Fibroblast of skin of abdomen (primary cell): ENCODE data around the gene OR4E2. TPM values are rescaled to one million over a fixed set of nuclear protein-coding genes. Genes with fewer than 3 reads are reported as not detected.
A peak's percentile ranks its signal among the peaks of the same experiment; 100 is the strongest.
"Not testable (repeated sequence)": the region's sequence is repeated elsewhere in the genome, so short reads cannot be mapped to it uniquely, and the experiment has no call there.

Source experiments
- DNase-seq: peaks from one replicate; pipeline ENCODE4 v3.0.0-alpha.2; 2013
- polyA plus RNA-seq, 2 experiments: library from polyadenylated mRNA; unstranded; fragments of 120-200 nt; gene quantifications; one replicate each; pipeline ENCODE4 v1.2.1, GENCODE V29; 2013; ENCODE audit not compliant: insufficient read length in 2 of 2

Gene OR4E2, protein sequence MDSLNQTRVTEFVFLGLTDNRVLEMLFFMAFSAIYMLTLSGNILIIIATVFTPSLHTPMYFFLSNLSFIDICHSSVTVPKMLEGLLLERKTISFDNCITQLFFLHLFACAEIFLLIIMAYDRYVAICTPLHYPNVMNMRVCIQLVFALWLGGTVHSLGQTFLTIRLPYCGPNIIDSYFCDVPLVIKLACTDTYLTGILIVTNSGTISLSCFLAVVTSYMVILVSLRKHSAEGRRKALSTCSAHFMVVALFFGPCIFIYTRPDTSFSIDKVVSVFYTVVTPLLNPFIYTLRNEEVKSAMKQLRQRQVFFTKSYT
- polyA plus RNA-seq (2013, experiment 1 of 2; ENCODE audit: insufficient read length) = not detected
- not detected for polyA plus RNA-seq (2013, experiment 2 of 2; ENCODE audit: insufficient read length)

GRCh38 chr14:21653331-21653885 is at the start of gene OR4E2:
TSS of gene OR4E2 (plus strand) at chr14:21653835. CDS start at chr14:21665083, 11,248 bp downstream.
- no peak for DNase-seq

- no peak for DNase-seq
These were observed 41.3 kb upstream of the OR4E2 start for GRCh38 chr14:21612324-21612723.

GRCh38 chr14:21614240-21614639 is 39.4 kb upstream of the OR4E2 start:
- DNase-seq = no peak

GRCh38 chr14:21617614-21618013 is 36.0 kb upstream of the OR4E2 start:
- DNase-seq = no peak

GRCh38 chr14:21626491-21627230 is 27.0 kb upstream of the OR4E2 start:
- no peak for DNase-seq

DNA sequence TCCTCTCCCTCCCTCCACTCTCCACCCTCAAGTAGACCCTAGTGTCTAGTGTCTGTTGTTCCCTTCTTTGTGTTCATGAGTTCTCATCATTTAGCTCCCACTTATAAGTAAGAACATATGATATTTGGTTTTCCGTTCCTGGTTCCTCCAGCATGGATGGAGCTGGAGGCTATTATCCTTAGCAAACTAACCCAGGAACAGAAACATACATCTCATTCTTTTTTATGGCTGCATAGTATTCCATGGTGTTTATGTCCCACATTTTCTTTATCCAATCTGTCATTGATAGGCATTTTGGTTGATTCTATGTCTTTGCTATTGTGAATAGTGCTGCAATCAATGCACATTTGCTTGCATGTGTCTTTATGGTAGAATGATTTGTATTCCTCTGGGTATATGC is 23.1 kb upstream of the OR4E2 start:
- DNase-seq = not testable (repeated sequence)

- DNase-seq = no peak
These were observed 22.6 kb upstream of the OR4E2 start for GRCh38 chr14:21631084-21631483.

DNA sequence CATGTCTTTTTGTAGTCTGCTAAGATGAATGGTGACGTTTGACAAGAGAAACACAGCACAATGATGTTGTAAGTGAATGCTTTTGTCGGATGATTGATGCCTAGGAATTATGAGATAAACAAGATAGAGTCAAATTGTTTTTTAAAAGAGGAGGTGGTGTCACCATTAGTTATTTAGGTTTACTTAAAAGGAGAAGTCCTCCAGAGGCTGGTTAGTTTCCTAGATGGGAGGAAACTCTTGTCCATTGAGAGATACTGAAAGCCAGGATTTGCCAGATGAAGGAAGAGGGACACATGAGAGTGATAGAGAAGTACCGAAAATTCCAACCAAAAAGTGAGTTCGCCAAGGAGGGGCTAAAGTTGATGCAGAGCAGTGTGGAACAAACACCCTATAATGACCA is 18.8 kb upstream of the OR4E2 start, which contains the start of gene OR10G2:
TSS of gene OR10G2 (minus strand) at position 101 of the 400 bp plus-strand sequence. CDS start at position 3, 98 bp downstream.
- DNase-seq = no peak

DNA sequence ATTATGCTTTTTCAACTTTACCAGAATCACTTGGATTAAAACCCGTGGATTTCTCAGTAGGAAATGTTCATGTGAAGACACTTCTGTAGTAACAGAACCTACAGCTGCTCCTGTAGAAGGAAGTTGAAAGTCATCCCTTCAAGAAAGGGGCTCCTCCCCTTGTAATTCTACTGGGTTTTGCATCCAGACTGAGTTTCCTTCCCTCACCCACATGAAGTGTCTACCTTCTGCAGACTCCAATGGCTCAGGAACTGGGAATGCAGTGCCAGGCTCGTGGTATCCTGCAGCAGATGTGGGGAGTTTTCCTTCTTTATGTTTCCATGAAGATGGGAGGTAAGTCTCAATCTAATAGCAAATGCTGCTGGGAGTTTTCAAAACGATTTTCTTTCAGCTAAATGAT is 11.0 kb upstream of the OR4E2 start:
- no peak for DNase-seq

GRCh38 chr14:21643407-21643806 is 10.2 kb upstream of the OR4E2 start:
- no peak for DNase-seq

- no peak for DNase-seq
These were observed 6.3 kb upstream of the OR4E2 start for GRCh38 chr14:21647380-21647779.

DNA sequence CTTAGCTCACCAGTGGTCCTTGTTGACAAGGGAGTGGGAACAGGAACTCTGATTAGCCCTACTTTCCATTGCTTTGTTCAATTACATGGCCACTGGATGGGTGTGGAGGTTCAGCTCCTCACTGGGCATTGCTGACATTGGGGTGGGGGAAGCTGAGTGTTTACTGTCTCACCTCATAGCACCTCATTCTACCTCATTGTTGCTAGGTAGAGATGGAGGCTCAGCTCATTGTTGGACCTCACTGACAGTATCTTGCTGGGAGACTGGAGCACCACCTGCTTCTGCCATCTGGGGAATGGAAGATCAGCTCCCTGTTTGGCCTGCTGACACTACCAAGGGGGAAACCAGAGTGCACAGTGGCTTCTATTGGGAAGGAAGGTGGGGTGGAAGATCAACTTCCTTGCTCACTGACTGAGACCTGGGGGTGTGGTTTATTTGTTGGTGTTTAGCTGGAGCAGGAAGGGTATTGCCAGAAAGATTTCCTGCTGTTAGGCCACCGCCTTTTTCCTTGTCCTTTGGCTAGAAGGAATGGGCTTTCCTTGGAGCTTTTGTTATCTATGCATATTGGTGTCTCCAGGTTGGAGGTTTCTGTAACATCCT is 1.3 kb upstream of the OR4E2 start:
- no peak for DNase-seq

GRCh38 chr14:21654215-21654614 is 580 bp downstream of the OR4E2 start:
- DNase-seq = no peak

DNA sequence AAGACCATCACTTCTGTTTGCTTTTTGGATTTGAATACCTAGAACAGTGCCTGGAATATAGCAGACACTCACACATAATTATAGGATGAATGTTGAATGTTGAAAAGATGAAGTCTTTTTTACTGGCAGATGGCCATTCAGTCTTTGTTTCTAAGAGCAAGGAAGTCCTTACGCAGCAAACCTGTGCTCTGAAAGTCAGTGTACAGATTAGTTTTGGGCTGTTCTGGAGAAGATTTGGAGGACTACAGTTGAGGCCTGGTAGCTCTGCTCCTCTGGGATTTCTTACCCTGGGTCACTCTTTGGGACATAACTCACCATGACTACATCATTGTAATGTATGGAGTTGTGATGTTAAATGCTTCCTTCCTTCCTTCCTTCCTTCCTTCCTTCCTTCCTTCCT is 3.3 kb downstream of the OR4E2 start:
- no peak for DNase-seq

- DNase-seq = peak; percentile 4
These were observed 14.7 kb downstream of the OR4E2 start for GRCh38 chr14:21668377-21668776.

DNA sequence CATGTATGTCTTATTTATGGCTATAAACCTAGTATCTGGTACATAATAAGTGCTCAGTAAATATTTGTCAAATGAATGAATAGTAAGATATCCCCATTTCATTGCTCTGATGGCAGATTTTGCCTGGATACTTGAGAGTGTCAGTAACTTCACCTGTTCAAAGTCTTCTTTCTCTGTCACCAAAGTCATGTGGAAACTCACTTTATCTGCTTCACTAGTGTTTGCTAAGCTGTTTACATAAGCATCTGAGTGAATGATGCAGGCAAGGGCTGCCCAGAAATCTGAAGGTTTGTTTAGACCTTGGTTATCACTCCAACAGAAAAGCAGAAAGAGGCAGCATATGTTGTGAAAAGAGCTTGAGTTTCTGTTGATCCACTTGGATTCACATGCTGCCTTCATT is 15.6 kb downstream of the OR4E2 start:
- no peak for DNase-seq

DNA sequence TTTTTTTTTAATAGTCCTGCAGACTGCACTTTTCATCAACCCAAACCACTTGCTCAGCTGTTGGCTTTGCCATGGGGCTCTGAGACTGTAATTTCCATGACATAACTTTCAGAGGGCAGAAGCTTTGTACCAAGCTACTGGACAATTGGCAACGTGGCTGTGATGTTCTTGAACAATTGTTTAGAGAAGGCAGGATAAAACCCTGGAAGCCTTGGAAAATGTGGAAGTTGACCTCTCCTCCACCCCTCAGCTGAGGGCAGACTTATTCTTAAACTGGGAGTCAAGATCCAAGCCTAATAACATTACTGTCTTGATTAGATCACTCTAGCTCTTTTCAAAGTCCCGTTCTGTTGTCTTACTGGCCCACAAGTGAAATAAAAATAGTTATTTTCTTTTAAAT is 17.7 kb downstream of the OR4E2 start:
- DNase-seq = no peak

- no peak for DNase-seq
These were observed 18.5 kb downstream of the OR4E2 start for GRCh38 chr14:21672116-21672515.

DNA sequence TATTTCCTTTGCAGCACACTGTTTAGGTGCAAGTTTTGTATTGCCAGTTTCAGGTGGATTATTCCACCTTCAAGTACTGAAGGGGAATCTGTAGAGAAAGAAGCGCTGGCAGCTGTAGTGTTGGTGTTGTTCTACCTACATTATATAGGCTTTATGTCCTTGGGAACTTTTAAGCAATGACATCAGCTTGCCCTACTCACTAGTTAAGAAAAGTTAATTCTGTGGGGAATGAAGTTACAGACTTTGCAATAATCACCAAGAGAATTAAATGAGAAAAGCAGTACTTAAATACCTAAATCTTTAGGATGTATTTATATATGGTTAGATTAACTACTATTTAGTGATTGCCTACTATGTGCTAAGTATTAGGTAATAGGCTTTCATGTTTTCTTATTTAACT is 20.1 kb downstream of the OR4E2 start, which contains the start of gene OR4E1:
TSS of gene OR4E1 (minus strand) at position 101 of the 400 bp plus-strand sequence. CDS start 2,883 bp downstream, outside the sequence.
- DNase-seq = no peak

- DNase-seq = no peak
These were observed 21.9 kb downstream of the OR4E2 start for GRCh38 chr14:21675566-21675965.

DNA sequence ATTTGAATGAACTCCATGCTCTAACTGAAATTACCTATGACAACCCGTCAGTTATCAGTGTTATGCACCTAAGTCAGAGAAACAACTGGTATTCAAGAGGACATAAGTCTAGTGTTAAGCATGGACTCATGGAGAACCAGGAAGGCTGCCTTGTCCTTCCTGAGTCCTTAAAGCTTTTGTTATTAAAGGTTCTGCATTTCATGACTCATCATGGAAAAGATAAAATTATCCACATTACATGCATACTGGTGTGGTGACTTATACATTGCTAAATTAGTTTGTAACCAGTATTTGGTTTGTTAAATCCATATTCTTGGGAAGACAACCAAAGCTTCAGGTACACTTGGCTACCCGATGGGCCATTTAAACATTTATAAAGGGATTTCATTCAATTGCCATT is 26.4 kb downstream of the OR4E2 start:
- DNase-seq = peak; percentile 4

DNA sequence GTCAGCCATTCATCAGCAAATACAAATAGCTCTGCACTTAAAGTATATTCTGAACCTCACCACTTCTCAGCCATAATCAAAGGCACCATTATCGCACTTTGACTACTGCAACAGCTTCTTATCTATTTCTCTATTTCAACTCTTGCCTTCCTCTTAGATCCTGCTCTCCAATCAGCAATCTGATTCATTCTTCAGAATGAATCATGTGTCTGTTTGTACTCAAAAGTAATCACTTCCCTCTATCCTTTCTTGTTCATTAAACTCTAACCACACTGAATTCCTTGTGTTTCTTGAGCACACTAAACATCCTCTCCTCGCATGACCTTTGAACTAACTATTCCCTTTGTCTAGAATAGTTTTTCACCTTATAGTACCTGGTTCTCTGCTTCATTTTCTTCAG is 32.8 kb downstream of the OR4E2 start:
- no peak for DNase-seq

DNA sequence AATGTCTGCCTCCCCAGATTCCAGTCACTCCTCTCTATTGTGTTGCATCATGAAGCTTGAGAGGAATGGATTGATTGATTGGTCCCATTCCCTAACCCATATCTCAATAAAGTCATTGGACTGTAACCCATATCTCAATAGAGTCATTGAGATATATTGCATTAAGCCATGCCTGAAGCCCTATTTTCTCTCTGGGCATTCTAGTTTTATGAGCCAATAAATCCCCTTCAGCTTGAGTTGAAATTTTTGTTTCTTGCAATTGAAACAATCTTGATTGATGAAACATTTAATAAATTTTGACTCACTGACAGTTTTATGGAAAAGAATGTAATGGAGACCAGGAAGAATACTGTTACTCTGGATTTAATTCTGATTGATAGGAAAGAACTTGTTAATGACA is 40.8 kb downstream of the OR4E2 start:
- DNase-seq = no peak
